HG03442 (cell line): ENCODE measurements around the gene RCSD1.

Experiments used
- ATAC-seq: cut with Tn5 transposase; IDR thresholded peaks from one replicate; pipeline ENCODE4 v1.9.1; 2021; ENCODE audit warnings: mild to moderate bottlenecking, moderate library complexity; ENCODE audit not compliant: unreplicated experiment

The RCSD1 gene

DNA sequence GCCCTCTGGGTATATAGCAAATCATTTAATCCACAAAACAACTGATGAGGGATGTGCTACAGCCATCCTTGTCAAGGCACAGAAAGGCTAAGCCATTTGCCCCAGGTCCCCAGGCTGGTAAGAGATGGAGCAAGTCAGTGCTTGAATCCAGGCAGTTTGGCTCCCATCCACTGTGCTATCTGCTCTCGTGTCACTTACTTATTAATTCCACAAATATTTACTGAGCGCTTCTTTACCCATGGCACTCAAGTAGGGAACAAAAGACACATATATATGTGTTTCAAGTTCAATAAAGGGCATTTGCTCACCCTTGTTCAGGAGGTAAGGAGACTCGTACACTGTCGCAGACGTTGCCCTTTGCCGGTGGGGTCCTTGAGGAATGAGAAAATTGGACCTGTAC is 53.2 kb downstream of the RCSD1 start:
- ATAC-seq = no peak

- ATAC-seq = no peak
Measured at GRCh38 chr1:167683641-167684502, 53.8 kb downstream of the RCSD1 start.

GRCh38 chr1:167685844-167686243 is 55.8 kb downstream of the RCSD1 start:
- no peak for ATAC-seq

- ATAC-seq = no peak
Measured at GRCh38 chr1:167687919-167688519, 58.0 kb downstream of the RCSD1 start.

DNA sequence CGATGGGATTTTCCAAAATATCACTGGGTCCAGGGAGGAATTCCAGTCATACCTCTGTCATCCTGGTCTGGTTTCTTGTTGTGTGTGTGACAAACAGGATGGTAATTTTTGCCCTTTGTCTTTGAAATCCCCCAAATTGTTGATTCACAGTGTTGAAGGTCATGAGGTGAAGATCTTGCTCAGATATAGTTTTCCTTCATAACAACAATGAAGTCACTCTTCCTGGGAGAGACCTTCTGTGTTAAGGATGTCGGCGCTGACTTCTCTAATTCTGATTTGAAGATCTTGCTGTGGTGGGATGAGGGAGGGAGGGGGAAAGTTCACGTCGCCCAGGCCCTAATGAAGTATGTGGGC is 59.5 kb downstream of the RCSD1 start:
- ATAC-seq = no peak

DNA sequence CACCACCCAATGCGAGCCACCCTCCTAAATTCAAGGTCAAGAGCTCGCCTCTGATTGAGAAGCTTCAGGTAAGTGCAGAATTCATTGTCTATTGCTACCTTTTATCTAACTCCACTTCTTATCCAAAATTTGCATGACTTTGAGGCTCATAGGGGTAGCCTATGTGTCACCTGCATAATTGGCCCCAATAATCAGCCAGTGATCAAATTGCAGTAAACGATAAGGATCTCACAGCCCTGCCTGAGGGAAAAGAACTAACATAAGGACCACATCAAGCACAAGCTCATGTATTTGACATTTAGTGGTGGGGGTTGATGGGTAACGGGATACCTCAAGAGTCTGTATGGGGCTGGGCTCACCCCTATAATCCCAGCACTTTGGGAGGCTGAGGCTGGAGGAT is 60.0 kb downstream of the RCSD1 start:
- ATAC-seq = no peak

DNA sequence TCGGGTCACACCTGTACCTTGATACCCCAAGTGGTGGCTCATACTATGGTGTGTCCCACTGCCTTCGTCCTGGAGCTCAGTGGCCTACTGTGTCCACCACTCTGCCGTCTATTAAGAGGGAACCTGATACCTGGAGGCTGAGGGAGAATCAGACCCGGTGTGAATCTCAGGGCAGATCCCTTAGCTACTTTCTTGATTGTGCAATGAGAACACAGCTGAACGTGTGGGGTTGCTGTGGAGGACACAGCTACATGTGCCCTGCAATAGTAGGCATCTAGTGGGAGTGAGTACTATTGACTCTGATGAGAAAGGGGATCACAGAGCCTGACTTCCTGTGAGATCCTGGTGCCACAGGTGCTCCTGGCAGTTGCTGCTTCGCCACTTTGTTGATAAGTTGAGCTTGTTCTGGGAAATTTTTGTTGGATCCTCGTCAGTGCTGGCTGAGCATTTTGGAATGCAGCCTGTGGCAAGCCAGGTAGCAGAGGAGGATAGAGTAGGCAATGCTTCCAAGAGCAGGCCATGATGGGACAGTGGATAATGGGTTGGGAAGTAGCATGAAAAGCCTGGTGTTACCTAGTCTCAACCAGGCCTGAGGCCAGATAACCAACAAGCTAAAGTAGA is 63.5 kb downstream of the RCSD1 start:
- ATAC-seq = no peak

DNA sequence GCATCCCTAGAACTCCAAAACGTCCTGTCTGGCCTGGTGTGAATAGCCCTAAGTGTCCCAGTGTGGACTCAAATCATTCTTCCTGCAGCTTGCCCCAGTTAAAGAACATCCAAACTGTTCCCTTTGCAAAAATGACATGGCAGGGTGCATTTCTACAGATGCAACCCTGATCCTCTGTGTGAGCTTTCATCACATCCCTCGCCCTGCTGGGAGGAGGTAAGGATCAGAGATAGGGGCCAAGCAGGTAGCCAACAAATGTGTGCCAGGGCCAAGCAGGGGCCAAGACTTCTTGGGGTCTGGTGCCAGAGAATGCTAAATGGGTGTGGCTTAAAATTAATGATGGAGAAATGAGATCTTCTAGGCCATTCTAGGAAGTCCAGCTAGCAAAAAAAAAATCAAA is 64.7 kb downstream of the RCSD1 start:
- no peak for ATAC-seq

DNA sequence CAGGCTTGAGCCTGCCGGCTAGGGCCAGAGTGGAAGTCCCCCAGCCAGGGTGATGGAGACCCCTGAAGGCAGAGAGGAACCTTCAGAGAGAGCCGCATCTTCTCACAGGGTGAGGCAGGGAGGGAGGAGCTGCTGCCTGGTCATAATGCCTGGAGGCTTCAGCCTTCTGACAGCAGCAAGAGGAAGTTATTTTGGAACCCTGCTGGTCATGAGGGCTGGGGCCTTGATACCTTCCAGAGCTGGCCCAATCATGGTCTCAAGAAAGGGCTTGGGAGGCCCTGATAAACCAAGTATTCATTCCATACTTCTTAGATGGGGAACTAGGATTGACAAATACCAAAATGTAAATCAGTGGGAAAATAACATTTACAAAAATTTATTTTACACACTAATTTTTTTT is 65.1 kb downstream of the RCSD1 start:
- ATAC-seq = no peak

DNA sequence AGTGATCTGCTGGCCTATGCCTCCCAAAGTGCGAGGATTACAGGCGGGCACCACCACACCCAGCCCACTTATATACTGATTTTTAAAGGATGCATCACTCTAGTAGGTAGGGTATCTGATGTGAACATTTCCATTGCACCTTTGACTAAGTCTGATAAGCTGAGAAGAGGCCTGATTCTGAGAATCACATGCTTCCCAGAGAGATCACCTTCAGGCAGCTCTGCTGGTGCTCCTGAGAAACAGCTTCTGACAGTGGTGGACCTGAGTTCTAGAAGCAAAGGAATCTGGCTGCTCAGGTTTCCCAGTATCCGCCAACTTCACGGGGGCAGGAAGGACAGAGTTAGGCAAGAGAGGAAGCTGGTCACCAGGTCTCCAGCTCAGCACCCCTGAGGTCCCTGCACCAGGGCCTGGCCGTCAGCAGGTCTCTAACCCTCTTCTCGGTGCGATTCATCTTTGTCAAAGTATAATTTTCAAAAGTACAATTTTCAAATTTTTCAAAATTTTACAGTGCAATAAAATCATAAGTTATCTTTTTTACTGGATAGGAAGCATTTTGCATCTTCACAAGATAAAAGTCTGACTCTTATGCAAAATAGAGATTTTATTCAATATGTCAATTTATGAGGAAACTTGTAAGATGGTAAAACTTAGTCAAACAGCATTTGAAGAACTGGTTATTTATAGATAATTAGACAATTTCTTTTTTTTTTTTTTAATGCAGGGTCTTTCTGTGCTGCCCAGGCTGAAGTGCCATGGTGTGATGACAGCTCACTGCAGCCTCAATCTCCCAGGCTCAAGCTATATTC is 65.9 kb downstream of the RCSD1 start:
- ATAC-seq = no peak

DNA sequence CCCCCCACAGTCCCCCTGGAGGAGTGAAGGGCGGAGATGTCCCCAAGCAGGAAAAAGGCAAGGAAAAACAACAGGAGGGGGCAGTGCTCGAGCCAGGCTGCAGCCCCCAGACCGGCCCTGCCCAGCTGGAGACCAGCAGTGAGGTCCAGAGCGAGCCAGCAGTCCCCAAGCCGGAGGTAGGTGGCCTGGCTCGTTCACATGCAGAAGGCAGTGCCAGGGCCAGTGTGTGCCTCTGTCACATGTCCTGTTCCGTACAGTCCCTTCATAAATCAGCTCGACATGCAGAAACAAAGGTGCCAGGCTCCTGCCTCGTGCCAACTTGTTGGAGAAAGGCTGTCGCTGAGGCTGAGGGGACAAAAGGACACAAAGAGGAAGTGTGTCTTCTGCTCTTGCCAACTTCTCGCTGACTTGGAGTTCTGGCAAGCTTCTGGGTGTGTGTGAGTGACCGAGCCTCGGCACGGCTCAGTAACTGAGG is 67.7 kb downstream of the RCSD1 start:
- no peak for ATAC-seq

- no peak for ATAC-seq
Measured at GRCh38 chr1:167698313-167698712, 68.3 kb downstream of the RCSD1 start.

GRCh38 chr1:167701510-167701909 is 71.5 kb downstream of the RCSD1 start:
- no peak for ATAC-seq

DNA sequence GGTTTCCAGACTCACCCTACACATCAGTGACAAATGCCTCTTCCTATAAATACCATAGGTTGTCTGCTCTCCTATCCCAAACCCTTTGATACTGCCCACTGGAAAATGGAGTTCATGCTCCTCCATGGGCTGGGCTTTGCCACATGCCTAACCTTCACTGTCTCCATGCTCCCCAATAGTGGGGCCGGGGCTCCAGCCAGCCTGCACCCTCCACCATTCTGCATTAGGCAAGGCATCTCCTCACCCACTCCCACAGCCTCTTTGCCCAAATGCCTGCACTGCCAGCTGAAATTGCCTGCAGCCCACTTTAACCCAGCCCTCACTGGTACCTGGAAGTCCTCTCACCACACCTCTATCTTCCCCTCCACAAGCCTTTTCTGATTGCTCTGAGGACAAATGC is 73.5 kb downstream of the RCSD1 start:
- no peak for ATAC-seq

DNA sequence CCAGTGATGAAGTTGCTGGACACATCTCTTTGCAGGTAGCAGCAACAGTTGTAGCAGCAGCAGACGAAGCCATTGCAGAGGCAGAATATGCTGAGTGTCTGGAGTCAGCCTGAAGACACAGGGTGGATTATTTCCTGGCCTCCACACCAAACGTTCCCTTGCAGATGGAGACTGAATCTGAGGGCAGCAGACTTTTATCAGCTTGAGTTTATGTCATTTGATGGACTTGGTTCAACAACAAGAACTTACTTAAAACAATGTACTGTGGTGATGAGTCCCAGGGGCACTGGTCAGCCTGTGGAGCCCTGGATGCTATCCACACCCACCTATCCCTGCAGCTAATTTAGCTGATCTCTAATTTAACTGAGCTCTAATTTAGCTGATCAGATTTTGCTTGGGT is 74.7 kb downstream of the RCSD1 start:
- ATAC-seq = no peak

DNA sequence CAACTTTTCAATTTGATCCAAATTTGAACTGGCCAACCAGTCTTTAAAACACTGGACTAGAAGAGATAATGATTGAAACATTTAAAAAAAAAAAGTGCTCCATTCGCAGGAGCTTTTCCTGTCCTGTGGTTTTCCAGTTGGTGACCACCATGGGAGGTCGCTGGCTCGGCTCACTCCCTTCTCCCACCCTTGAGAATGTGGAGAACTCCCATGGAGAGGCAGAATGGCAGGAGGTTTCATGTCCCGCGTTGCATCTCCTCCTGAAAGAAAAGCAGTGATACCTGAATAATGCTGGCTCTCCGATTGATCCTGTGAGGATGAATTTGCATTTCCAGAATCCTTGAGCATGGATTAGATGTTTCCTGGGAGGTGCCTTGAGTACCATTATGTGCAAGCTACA is 75.2 kb downstream of the RCSD1 start:
- no peak for ATAC-seq

DNA sequence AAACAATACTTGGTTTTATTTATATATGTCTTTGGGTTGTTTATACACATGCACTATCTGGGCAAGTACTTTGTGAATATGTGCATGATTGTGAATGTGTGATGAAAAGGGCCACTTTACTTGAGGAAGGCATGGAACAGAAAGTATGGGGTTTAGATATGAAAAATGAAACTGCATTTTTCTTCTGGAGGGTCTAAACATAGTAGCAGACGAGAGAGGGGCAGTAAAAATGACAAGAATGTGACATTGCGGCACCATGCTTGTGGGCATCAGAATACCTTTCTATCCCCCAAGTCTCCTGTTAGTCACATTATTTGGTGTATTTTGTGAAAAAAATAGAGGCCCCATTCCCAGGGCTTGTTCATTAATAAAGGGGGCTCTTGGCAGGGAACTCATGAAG is 76.3 kb downstream of the RCSD1 start:
- ATAC-seq = no peak

- ATAC-seq = peak; percentile 43
Measured at GRCh38 chr1:167706931-167707877, 77.2 kb downstream of the RCSD1 start.

DNA sequence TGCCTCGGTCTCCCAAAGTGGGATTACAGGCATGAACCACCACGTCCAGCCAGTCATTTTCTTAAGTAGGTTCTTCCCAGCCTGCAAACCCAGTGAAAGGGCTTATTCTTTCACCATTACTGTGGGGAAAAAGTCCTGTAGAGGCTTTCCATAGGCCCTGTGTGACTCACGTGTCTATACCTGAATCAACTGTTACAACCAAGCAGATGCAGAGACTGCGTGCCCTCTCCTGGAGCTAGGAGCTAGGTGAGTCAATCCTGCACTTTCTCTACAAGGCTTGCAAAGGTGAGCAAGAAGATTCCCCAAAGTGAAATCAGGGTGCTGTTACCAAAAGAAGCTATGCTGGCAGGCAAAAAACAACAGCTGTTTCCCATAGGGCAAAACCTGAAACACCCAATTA is 77.9 kb downstream of the RCSD1 start:
- ATAC-seq = no peak

GRCh38 chr1:167708940-167709389 is 78.9 kb downstream of the RCSD1 start:
- peak; percentile 34 for ATAC-seq
